ENCODE results near the gene CFAP299. TPM values are rescaled to one million over a fixed set of nuclear protein-coding genes. Genes with fewer than 3 reads are reported as not detected.

CFAP299 gene
- total RNA-seq, 1 donor from 2014 or later: not detected

DNA sequence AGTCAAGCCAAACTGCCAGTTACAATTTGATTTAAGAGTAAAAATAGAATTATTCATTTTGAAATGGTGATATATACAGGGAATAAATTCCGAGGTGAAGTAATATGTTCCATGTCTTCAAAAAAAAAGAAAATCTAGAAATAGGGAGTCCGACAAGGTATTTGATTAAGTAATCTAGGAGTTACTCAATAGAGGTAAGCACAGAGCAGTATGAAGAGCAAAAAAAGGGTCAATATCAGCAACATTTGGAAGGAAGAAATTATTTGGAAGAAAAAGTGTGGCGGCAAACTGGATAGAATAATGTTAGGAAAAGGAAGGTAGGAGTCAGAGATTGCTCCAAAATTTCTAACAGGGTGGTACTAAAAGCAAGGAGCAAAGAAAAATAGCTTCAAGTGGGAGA, 581.2 kb downstream of the CFAP299 start:
- Histone ChIP-seq H3K27me3 (no peaks in the 10 kb centered on the region), H3K4me1 (no peaks in the 10 kb centered on the region), H3K4me3 (no peak overlapping the region), H3K36me3 (no peaks in the 10 kb centered on the region), H3K27ac (no peak overlapping the region), H3K9me3 (no peaks in the 10 kb centered on the region)
- DNase-seq (ENCODE audit: low spot score in 2 of 2): no peak
- TF ChIP-seq, protein P1, sequence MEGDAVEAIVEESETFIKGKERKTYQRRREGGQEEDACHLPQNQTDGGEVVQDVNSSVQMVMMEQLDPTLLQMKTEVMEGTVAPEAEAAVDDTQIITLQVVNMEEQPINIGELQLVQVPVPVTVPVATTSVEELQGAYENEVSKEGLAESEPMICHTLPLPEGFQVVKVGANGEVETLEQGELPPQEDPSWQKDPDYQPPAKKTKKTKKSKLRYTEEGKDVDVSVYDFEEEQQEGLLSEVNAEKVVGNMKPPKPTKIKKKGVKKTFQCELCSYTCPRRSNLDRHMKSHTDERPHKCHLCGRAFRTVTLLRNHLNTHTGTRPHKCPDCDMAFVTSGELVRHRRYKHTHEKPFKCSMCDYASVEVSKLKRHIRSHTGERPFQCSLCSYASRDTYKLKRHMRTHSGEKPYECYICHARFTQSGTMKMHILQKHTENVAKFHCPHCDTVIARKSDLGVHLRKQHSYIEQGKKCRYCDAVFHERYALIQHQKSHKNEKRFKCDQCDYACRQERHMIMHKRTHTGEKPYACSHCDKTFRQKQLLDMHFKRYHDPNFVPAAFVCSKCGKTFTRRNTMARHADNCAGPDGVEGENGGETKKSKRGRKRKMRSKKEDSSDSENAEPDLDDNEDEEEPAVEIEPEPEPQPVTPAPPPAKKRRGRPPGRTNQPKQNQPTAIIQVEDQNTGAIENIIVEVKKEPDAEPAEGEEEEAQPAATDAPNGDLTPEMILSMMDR (IDR thresholded peaks at IDR 0.05): no peak
- intact Hi-C loops (cut with DNase I): no loop called here

GRCh38 chr4:80918004-80918403, 582.5 kb downstream of the CFAP299 start:
- intact Hi-C loops (cut with DNase I): no loop called here
- Histone ChIP-seq H3K36me3 (no peaks in the 10 kb centered on the region), H3K27ac (no peak overlapping the region), H3K4me3 (no peak overlapping the region), H3K27me3 (no peaks in the 10 kb centered on the region), H3K4me1 (no peaks in the 10 kb centered on the region), H3K9me3 (no peaks in the 10 kb centered on the region)
- DNase-seq (ENCODE audit: low spot score in 2 of 2): no peak
- TF ChIP-seq, protein P1 (IDR thresholded peaks at IDR 0.05): no peak

DNA sequence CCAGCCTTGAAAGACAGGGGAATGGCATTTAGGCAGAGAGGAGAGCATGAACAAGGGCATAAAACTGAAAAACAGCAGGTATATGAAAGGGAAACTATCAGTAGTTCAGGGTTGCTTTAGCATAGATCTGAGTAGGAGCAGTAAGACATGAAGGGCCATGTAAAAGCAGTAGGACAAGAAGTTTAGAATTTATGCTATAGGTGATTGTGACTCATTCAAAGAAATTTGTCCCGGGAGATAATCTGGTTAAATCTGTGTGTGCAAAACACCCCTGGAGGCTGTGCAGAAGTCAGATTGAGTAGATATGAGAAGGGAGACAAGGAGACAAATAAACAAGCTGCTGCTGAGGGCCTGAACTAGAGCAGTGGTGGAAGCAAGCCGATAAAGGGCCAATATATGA, 585.9 kb downstream of the CFAP299 start:
- TF ChIP-seq, protein P1 (IDR thresholded peaks at IDR 0.05): no peak
- no peaks in the 10 kb centered on the region for H3K27me3 ChIP-seq

GRCh38 chr4:80922941-80923340, 587.4 kb downstream of the CFAP299 start:
- Histone ChIP-seq H3K4me1 (no peaks in the 10 kb centered on the region), H3K36me3 (no peaks in the 10 kb centered on the region), H3K27me3 (no peaks in the 10 kb centered on the region), H3K4me3 (no peak overlapping the region), H3K9me3 (no peaks in the 10 kb centered on the region), H3K27ac (no peak overlapping the region)
- intact Hi-C loops (cut with DNase I): no loop called here
- DNase-seq (ENCODE audit: low spot score in 2 of 2): no peak
- TF ChIP-seq, protein P1 (IDR thresholded peaks at IDR 0.05): no peak

More for the DNA sequence above, 585.9 kb downstream of the CFAP299 start:
- Histone ChIP-seq H3K9me3 (no peaks in the 10 kb centered on the region), H3K27ac (no peak overlapping the region), H3K36me3 (no peaks in the 10 kb centered on the region), H3K4me3 (no peak overlapping the region), H3K4me1 (no peaks in the 10 kb centered on the region)
- DNase-seq (ENCODE audit: low spot score in 2 of 2): no peak
- intact Hi-C loops (cut with DNase I): no loop called here

DNA sequence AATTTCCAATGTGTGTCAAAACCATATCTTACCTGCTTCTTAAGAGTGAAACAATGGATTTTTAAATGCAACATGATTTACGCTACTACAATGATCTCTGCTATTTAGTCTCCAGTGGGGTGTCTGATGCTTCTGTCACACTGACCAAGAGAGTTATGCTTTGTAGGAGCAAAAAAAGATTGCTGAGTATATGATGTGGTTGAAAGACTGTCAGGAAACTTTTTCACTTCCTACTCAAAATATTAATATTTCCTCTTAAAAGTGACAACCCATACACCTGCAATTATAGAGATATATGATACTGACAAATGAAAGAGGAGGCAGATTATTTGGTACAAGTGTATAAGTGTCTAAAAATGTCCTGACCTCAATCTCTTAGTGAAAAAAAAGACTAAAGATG, 589.8 kb downstream of the CFAP299 start:
- no peak for DNase-seq (ENCODE audit: low spot score in 2 of 2)
- Histone ChIP-seq H3K9me3 (no peaks in the 10 kb centered on the region), H3K36me3 (no peaks in the 10 kb centered on the region), H3K4me3 (no peak overlapping the region), H3K27ac (no peak overlapping the region), H3K27me3 (no peaks in the 10 kb centered on the region), H3K4me1 (no peaks in the 10 kb centered on the region)
- TF ChIP-seq, protein P1 (IDR thresholded peaks at IDR 0.05): no peak
- intact Hi-C loops (cut with DNase I): no loop called here

- H3K36me3 ChIP-seq: no peaks in the 10 kb centered on the region
- TF ChIP-seq, protein P1 (IDR thresholded peaks at IDR 0.05): no peak
- intact Hi-C loops (cut with DNase I): no loop called here
- H3K27ac ChIP-seq: no peak overlapping the region
- no peak for DNase-seq (ENCODE audit: low spot score in 2 of 2)
- H3K27me3 ChIP-seq: no peaks in the 10 kb centered on the region
- H3K4me1 ChIP-seq: no peaks in the 10 kb centered on the region
- H3K9me3 ChIP-seq: no peaks in the 10 kb centered on the region
- H3K4me3 ChIP-seq: no peak overlapping the region
Observed at GRCh38 chr4:80926446-80926845, 590.9 kb downstream of the CFAP299 start.

All from ascending aorta (tissue), 2 donors.